Measurements from ENCODE around the gene BFSP1.

The BFSP1 gene

GRCh38 chr20:17557675-17558006 is 26.5 kb upstream of the BFSP1 start:
- no peak for TF ChIP-seq CTCF (IDR thresholded peaks at IDR 0.05; ENCODE audit: control insufficient read depth, insufficient read depth, low read depth, low read length, missing control alignments)
- no peak overlapping the region for H3K4me3 ChIP-seq (ENCODE audit: control insufficient read depth, low read depth, low read length)
- DNase-seq (ENCODE audit: low read depth) = no peak

GRCh38 chr20:17556837-17557674 is 25.9 kb upstream of the BFSP1 start:
- no peak for DNase-seq (ENCODE audit: low read depth)
- no peak for TF ChIP-seq CTCF (IDR thresholded peaks at IDR 0.05; ENCODE audit: control insufficient read depth, insufficient read depth, low read depth, low read length, missing control alignments)
- H3K4me3 ChIP-seq (ENCODE audit: control insufficient read depth, low read depth, low read length) = no peak overlapping the region

- TF ChIP-seq CTCF (IDR thresholded peaks at IDR 0.05; ENCODE audit: control insufficient read depth, insufficient read depth, low read depth, low read length, missing control alignments) = no peak
- H3K4me3 ChIP-seq (ENCODE audit: control insufficient read depth, low read depth, low read length) = no peak overlapping the region
- DNase-seq (ENCODE audit: low read depth) = no peak
These were observed 23.9 kb upstream of the BFSP1 start for GRCh38 chr20:17555106-17555505.

GRCh38 chr20:17549131-17549530 is 18.0 kb upstream of the BFSP1 start:
- TF ChIP-seq CTCF (IDR thresholded peaks at IDR 0.05; ENCODE audit: control insufficient read depth, insufficient read depth, low read depth, low read length, missing control alignments) = no peak
- DNase-seq (ENCODE audit: low read depth) = no peak
- no peak overlapping the region for H3K4me3 ChIP-seq (ENCODE audit: control insufficient read depth, low read depth, low read length)

- no peak for TF ChIP-seq CTCF (IDR thresholded peaks at IDR 0.05; ENCODE audit: control insufficient read depth, insufficient read depth, low read depth, low read length, missing control alignments)
- H3K4me3 ChIP-seq (ENCODE audit: control insufficient read depth, low read depth, low read length) = no peak overlapping the region
- DNase-seq (ENCODE audit: low read depth) = no peak
These were observed 13.9 kb upstream of the BFSP1 start for GRCh38 chr20:17545127-17545526.

- no peak for TF ChIP-seq CTCF (IDR thresholded peaks at IDR 0.05; ENCODE audit: control insufficient read depth, insufficient read depth, low read depth, low read length, missing control alignments)
- H3K4me3 ChIP-seq (ENCODE audit: control insufficient read depth, low read depth, low read length) = no peak overlapping the region
- no peak for DNase-seq (ENCODE audit: low read depth)
These were observed 12.5 kb upstream of the BFSP1 start for GRCh38 chr20:17543531-17544131.

Measured in AG09309 (cell line).